HEK293 (cell line): ENCODE results near the gene SAV1.
A peak's percentile ranks its signal among the peaks of the same experiment; 100 is the strongest.

Source experiments
- CTCF ChIA-PET: fragments of 350-600 bp; formaldehyde crosslinking; extraction: SDS; loops from one replicate; lab custom pipeline; 2021; ENCODE audit warnings: antibody characterized with exemption; lab: Yijun Ruan, JAX
- POLR2A ChIA-PET: fragments of 300-600 bp; formaldehyde crosslinking; extraction: SDS; loops from one replicate; lab custom pipeline; 2020; ENCODE audit warnings: antibody characterized with exemption, inconsistent platforms; lab: Yijun Ruan, JAX
- H3K27ac ChIP-seq: fragments of 200-500 bp; sonication (Bioruptor generic); 2 replicates; pipeline ENCODE4 v1.5.1; 2014; ENCODE audit warnings: low read depth, low read length, control low read depth, inconsistent platforms; ENCODE audit errors: extremely low read depth
- H3K36me3 ChIP-seq, 2 experiments: fragments of 200-500 bp in 1 of 2; sonication (Bioruptor generic) in 1 of 2; 1 replicate in 1 of 2; 2 replicates in 1 of 2; pipeline ENCODE4 v1.5.1; 2014 to 2017; ENCODE audit warnings: inconsistent platforms in 2 of 2, low read length in 2 of 2; ENCODE audit not compliant: control insufficient read depth in 2 of 2, insufficient read depth in 1 of 2
- H3K4me1 ChIP-seq: fragments of 200-500 bp; sonication (Bioruptor generic); 2 replicates; pipeline ENCODE4 v1.5.1; 2014; ENCODE audit warnings: mild to moderate bottlenecking, low read length, inconsistent platforms; ENCODE audit not compliant: control insufficient read depth, insufficient read depth
- H3K4me3 ChIP-seq: 2 replicates; pipeline ENCODE4 v1.5.1; 2011; ENCODE audit warnings: low read depth, mild to moderate bottlenecking, control low read depth, low read length, moderate library complexity
- H3K9me3 ChIP-seq: fragments of 200-500 bp; sonication (Bioruptor generic); 2 replicates; pipeline ENCODE4 v1.5.1; 2014; ENCODE audit warnings: low read depth, low read length, inconsistent platforms; ENCODE audit not compliant: control insufficient read depth, insufficient read depth
- ATF2 ChIP-seq: fragments of 450-650 bp; formaldehyde crosslinking; IDR thresholded peaks from 2 replicates; pipeline ENCODE4 v1.5.1; 2016; ENCODE audit warnings: missing biosample characterization, missing genetic modification characterization, low read depth
- BCL11A ChIP-seq: fragments of 450-650 bp; formaldehyde crosslinking; IDR thresholded peaks from 2 replicates; pipeline ENCODE4 v1.5.1; 2016; ENCODE audit warnings: low read depth, missing biosample characterization, missing genetic modification characterization
- GFI1B ChIP-seq: fragments of 450-650 bp; formaldehyde crosslinking; IDR thresholded peaks from 2 replicates; pipeline ENCODE4 v1.5.1; 2016; ENCODE audit warnings: missing biosample characterization, missing genetic modification characterization
- HOXD13 ChIP-seq: sonication (generic); formaldehyde crosslinking; IDR thresholded peaks from 2 replicates; pipeline ENCODE4 v1.8.0; 2022; ENCODE audit warnings: missing genetic modification reagents, borderline replicate concordance
- IKZF3 ChIP-seq: fragments of 450-650 bp; IDR thresholded peaks from 2 replicates; pipeline ENCODE4 v1.5.0; 2018; ENCODE audit warnings: missing biosample characterization, mild to moderate bottlenecking, missing genetic modification characterization, moderate library complexity
- PRDM10 ChIP-seq: fragments of 450-650 bp; formaldehyde crosslinking; IDR thresholded peaks from 2 replicates; pipeline ENCODE4 v1.5.1; 2016; ENCODE audit warnings: missing biosample characterization, missing genetic modification characterization
- PRDM6 ChIP-seq: fragments of 450-650 bp; formaldehyde crosslinking; IDR thresholded peaks from 2 replicates; pipeline ENCODE4 v1.5.1; 2017; ENCODE audit warnings: missing biosample characterization, missing genetic modification characterization
- RBAK ChIP-seq: fragments of 450-650 bp; formaldehyde crosslinking; IDR thresholded peaks from 2 replicates; pipeline ENCODE4 v1.5.1; 2016; ENCODE audit warnings: missing biosample characterization, missing genetic modification characterization
- WT1 ChIP-seq: fragments of 450-650 bp; formaldehyde crosslinking; IDR thresholded peaks from 2 replicates; pipeline ENCODE4 v1.5.1; 2016; ENCODE audit warnings: missing biosample characterization, missing genetic modification characterization
- ZNF121 ChIP-seq: fragments of 450-650 bp; formaldehyde crosslinking; IDR thresholded peaks from 2 replicates; pipeline ENCODE4 v1.5.1; 2016; ENCODE audit warnings: missing biosample characterization, missing genetic modification characterization
- ZNF248 ChIP-seq: fragments of 450-650 bp; formaldehyde crosslinking; IDR thresholded peaks from 2 replicates; pipeline ENCODE4 v1.5.1; 2017; ENCODE audit warnings: missing biosample characterization, missing genetic modification characterization
- ZNF324 ChIP-seq: fragments of 450-650 bp; formaldehyde crosslinking; IDR thresholded peaks from 2 replicates; pipeline ENCODE4 v1.5.1; 2016; ENCODE audit warnings: missing biosample characterization, missing genetic modification characterization
- ZNF362 ChIP-seq: fragments of 450-650 bp; formaldehyde crosslinking; IDR thresholded peaks from 2 replicates; pipeline ENCODE4 v1.5.1; 2016; ENCODE audit warnings: missing biosample characterization, missing genetic modification characterization
- ZNF521 ChIP-seq: fragments of 450-650 bp; formaldehyde crosslinking; IDR thresholded peaks from 2 replicates; pipeline ENCODE4 v1.5.1; 2017; ENCODE audit warnings: missing biosample characterization, mild to moderate bottlenecking, missing genetic modification characterization
- ZNF629 ChIP-seq: fragments of 450-650 bp; formaldehyde crosslinking; IDR thresholded peaks from 2 replicates; pipeline ENCODE4 v1.5.1; 2017; ENCODE audit warnings: missing biosample characterization, missing genetic modification characterization
- ZNF660 ChIP-seq: fragments of 450-650 bp; IDR thresholded peaks from 2 replicates; pipeline ENCODE4 v1.5.1; 2018; ENCODE audit warnings: missing biosample characterization, mild to moderate bottlenecking, missing genetic modification characterization
- ZNF664 ChIP-seq: fragments of 450-650 bp; formaldehyde crosslinking; IDR thresholded peaks from 2 replicates; pipeline ENCODE4 v1.5.1; 2016; ENCODE audit warnings: missing biosample characterization, missing genetic modification characterization
- ZNF692 ChIP-seq: fragments of 450-650 bp; formaldehyde crosslinking; IDR thresholded peaks from 2 replicates; pipeline ENCODE4 v1.5.1; 2016; ENCODE audit warnings: missing biosample characterization, missing genetic modification characterization
- ZNF843 ChIP-seq: fragments of 450-650 bp; formaldehyde crosslinking; IDR thresholded peaks from 2 replicates; pipeline ENCODE4 v1.5.1; 2016; ENCODE audit warnings: missing biosample characterization, missing genetic modification characterization
- ZSCAN23 ChIP-seq: fragments of 450-650 bp; formaldehyde crosslinking; IDR thresholded peaks from 2 replicates; pipeline ENCODE4 v1.5.1; 2016; ENCODE audit warnings: missing biosample characterization, missing genetic modification characterization
- ZSCAN30 ChIP-seq: fragments of 450-650 bp; IDR thresholded peaks from 2 replicates; pipeline ENCODE4 v1.5.1; 2018; ENCODE audit warnings: missing biosample characterization, mild to moderate bottlenecking, missing genetic modification characterization, moderate library complexity

The SAV1 gene

GRCh38 chr14:50601394-50601793 lies 66.7 kb downstream of the SAV1 start (continued):
- TF ChIP-seq PRDM6 (tag by site-specific recombination) = no peak
- no peak for TF ChIP-seq ATF2 (tag by site-specific recombination)

- TF ChIP-seq GFI1B (tag by site-specific recombination) (no peak), WT1 (tag by site-specific recombination) (no peak), ZNF664 (peak; percentile 89), HOXD13 (CRISPR knock-in tag) (no peak), ZNF121 (tag by site-specific recombination) (peak; percentile 88)
- peak overlapping the region; percentile 50; the same call in 1 of the 2 replicates for H3K27ac ChIP-seq
- no peak overlapping the region for H3K4me3 ChIP-seq
- no peaks in the 10 kb centered on the region for H3K36me3 ChIP-seq
- CTCF ChIA-PET = interaction anchor here (0.6 to 2.3 kb wide), 16 partner anchors 9 to 940 kb away, joined by 3 to 21 read pairs (median 4); no protein-coding TSS in a partner anchor
- H3K9me3 ChIP-seq = no peaks in the 10 kb centered on the region
- H3K4me1 ChIP-seq = peaks cover 6% of the 10 kb centered on the region
- POLR2A ChIA-PET = no interaction called here
These were observed 67.3 kb downstream of the SAV1 start for GRCh38 chr14:50600849-50601248.

GRCh38 chr14:50599700-50600444 lies 68.2 kb downstream of the SAV1 start:
- H3K9me3 ChIP-seq = no peaks in the 10 kb centered on the region
- H3K27ac ChIP-seq = peak overlapping the region; percentile 50; the same call in 1 of the 2 replicates
- CTCF ChIA-PET = interaction anchor here (0.6 to 2.3 kb wide), 15 partner anchors 11 to 1551 kb away, joined by 3 to 21 read pairs (median 4); no protein-coding TSS in a partner anchor
- H3K4me3 ChIP-seq = no peak overlapping the region
- no peaks in the 10 kb centered on the region for H3K36me3 ChIP-seq
- POLR2A ChIA-PET = no interaction called here
- peaks cover 6% of the 10 kb centered on the region for H3K4me1 ChIP-seq
- TF ChIP-seq ZSCAN30 = 0 out of 2 replicates have a peak, but pooled peaks have one; percentile 19
- peak; percentile 33; the same call in 1 of the 2 replicates for TF ChIP-seq BCL11A (tag by site-specific recombination)
- TF ChIP-seq ZNF248 (tag by site-specific recombination) = no peak
- TF ChIP-seq ZNF692 (tag by site-specific recombination) = 0 out of 2 replicates have a peak, but pooled peaks have one; percentile 20
- TF ChIP-seq ZSCAN23 (tag by site-specific recombination) = 0 out of 2 replicates have a peak, but pooled peaks have one; percentile 20
- TF ChIP-seq ZNF324 (tag by site-specific recombination) = peak; percentile 61; the same call in 1 of the 2 replicates
- TF ChIP-seq PRDM10 = peak; percentile 93
- TF ChIP-seq ZNF362 (tag by site-specific recombination) = peak; percentile 91
- TF ChIP-seq ZNF660 (tag by site-specific recombination) = peak; percentile 70; the same call in 1 of the 2 replicates
- TF ChIP-seq IKZF3 (tag by site-specific recombination) = peak; percentile 61
- TF ChIP-seq ZNF629 (tag by site-specific recombination) = peak; percentile 58
- no peak for TF ChIP-seq ZNF521 (tag by site-specific recombination)
- no peak for TF ChIP-seq RBAK (tag by site-specific recombination)
- peak; percentile 65 for TF ChIP-seq ZNF843 (tag by site-specific recombination)
